GM21786 (cell line): ENCODE measurements around the gene RHBG.

ENCODE experiments used
- ATAC-seq: cut with Tn5 transposase; IDR thresholded peaks from one replicate; pipeline ENCODE4 v1.9.1; 2021; ENCODE audit not compliant: unreplicated experiment

Gene RHBG

GRCh38 chr1:156386134-156386901 lies 17.3 kb downstream of the RHBG start:
- no peak for ATAC-seq

- ATAC-seq, result no peak
These were observed 18.2 kb downstream of the RHBG start for GRCh38 chr1:156386949-156387869.

DNA sequence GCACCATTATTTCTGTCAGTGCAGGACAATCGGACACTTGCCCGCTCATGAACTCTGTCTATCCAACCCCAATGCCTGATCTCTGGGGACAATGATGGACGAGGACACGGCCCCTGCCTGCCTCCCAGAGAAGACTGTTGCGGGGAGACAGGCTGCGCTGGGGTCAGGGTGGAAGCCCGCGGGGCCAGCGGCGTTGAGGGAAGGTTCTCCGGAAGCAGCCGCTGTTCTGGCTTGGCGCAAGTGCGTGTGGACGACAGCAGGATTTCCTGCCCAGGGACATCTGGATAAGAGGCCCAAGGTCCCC lies 18.8 kb downstream of the RHBG start:
- no peak for ATAC-seq

DNA sequence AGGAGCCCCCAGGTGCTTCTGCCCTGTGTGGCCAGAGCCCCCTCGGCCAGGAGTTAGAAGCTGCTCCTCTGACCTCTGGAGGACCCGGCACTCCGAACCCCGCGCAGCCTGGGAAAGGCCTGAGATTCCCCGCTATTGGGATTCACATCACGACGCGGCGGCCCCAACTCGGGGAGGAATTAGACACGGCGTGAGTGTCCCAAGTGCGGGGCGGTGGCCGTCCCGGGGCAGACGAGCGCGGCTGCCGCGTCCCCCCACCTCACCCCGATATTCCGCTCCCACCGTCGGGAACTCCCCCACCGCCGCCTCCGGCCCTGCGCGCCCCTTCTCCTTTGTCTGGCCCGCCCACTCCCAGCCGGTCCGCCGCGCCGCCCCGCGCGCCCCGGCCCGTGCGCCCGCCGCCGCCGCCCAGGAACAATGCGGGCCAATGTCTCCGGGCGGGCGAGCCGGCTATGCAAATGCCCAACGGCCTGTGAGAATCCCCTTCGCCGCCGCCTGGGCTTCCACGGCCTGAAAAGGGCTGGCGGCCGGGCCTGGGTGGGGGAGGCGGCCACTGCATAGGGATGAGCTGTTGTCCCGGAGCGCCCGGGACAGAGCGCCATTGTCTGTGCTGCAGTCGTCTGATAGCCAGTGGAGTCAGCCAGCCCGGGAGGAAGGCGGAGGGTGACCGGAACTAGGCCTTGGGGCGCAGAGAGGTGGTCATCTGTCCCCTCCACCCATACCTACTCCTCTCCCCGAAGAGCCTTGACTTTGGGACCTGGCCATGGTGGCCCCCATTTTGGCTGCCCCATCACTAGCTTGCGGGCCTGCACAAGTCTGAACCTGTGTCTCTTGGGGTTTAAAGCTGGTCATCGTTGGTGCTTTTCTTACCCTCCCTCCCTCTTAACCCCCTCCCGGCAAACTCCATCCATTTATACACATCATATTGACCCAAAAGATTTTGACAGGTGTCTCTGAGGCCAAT lies 19.4 kb downstream of the RHBG start:
- ATAC-seq, result no peak

- ATAC-seq, result no peak
These were observed 20.3 kb downstream of the RHBG start for GRCh38 chr1:156389311-156389710.

DNA sequence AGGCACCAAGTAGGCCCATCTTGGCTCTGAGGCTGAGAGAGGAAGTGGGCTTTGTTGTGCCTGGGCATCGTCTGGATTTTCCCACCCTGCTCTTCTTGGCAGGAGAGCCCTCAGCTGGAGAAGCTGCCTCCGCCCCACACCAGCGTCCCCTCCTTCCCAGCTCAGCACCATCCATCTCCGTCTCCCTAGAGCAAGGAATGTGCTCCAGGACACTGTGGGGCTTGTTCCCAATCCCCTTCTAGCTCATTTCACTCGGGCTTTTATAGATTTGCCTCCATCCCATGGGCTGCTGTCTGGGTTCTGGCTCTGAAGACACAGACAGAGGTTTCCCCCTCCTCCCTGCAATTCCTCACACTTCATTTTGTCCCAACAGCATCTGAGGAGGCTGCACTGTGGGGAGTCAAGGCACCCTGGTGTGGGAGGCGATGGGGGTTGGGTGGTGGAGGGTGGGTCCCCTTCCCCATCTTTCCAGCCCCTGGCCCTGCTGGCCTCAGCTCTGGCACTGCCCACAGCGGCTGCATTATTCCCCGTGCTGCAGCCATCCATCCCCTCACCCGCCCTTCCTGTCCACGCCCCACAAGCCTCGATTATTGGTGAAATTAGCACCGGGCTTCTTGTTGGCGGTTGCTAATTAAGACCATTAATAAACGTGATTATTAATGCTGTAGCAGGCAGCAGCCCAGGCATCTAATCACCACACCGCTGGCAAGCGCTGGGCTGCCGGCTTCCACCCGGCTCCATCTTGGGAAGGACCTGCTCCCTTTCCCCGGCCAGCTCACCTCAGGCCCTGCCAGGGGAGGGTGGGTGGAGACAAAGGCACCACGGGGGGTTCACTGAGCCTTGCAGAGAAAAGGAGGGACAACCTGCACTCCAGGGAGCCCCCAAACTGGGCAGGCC lies 21.7 kb downstream of the RHBG start:
- ATAC-seq, result no peak

- no peak for ATAC-seq
These were observed 22.3 kb downstream of the RHBG start for GRCh38 chr1:156391366-156391677.

- ATAC-seq, result no peak
These were observed 22.7 kb downstream of the RHBG start for GRCh38 chr1:156391701-156392100.

- ATAC-seq, result no peak
These were observed 23.4 kb downstream of the RHBG start for GRCh38 chr1:156392452-156392853.

DNA sequence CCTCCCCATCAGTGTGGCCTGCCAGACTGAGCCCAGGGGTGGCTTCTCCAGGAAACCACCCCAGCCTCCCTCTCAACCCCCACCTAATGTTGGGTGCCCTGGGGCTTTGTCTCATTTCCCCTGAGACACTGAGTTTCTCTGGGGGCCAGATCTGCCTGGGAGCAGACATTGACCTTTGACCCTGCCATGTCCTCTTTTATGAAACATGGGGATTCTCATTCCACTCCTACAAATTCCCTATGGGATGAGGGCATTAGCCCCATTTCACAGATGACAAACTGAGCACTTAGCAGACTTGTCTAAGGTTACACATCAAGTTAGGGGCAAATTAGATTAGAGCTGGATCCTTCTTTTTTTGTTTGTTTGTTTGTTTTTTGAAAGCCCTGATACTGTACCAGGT lies 24.1 kb downstream of the RHBG start:
- no peak for ATAC-seq

- no peak for ATAC-seq
These were observed 25.1 kb downstream of the RHBG start for GRCh38 chr1:156394082-156394481.

GRCh38 chr1:156394835-156395461 lies 25.9 kb downstream of the RHBG start:
- ATAC-seq, result no peak

- no peak for ATAC-seq
These were observed 30.5 kb downstream of the RHBG start for GRCh38 chr1:156399355-156400125.

- ATAC-seq, result no peak
These were observed 31.4 kb downstream of the RHBG start for GRCh38 chr1:156400191-156400935.

- no peak for ATAC-seq
These were observed 32.1 kb downstream of the RHBG start for GRCh38 chr1:156401041-156401574.

GRCh38 chr1:156401681-156402081 lies 32.7 kb downstream of the RHBG start:
- ATAC-seq, result no peak

GRCh38 chr1:156402331-156403020 lies 33.5 kb downstream of the RHBG start:
- no peak for ATAC-seq

GRCh38 chr1:156405670-156406069 lies 36.7 kb downstream of the RHBG start:
- no peak for ATAC-seq
